Keratinocyte (primary cell): Measurements from ENCODE around the gene VPS8.

Experiments used
- CTCF ChIP-seq, 3 experiments: IDR thresholded peaks in 1 of 3; conservative IDR thresholded peaks in 1 of 3; optimal IDR thresholded peaks in 1 of 3; 2 replicates in 2 of 3; 3 replicates in 1 of 3; pipeline versions ENCODE3 to v1.5.1; 2011; ENCODE audit warnings: low read length in 3 of 3, mild to moderate bottlenecking in 3 of 3, moderate library complexity in 2 of 3, control low read depth in 1 of 3, inconsistent platforms in 1 of 3; ENCODE audit not compliant: insufficient read depth in 2 of 3; ENCODE audit errors: extremely low read depth in 1 of 3
- EZH2 ChIP-seq: IDR thresholded peaks from one replicate; pipeline ENCODE4 v1.6.1; 2012; ENCODE audit warnings: inconsistent platforms, mild to moderate bottlenecking, low read length, moderate library complexity

- no peak for TF ChIP-seq CTCF (optimal IDR thresholded peaks at IDR 0.05 in 1 of 3, IDR thresholded peaks at IDR 0.05 in 1 of 3, conservative IDR thresholded peaks at IDR 0.05 in 1 of 3; ENCODE audit: extremely low read depth in 1 of 3, insufficient read depth in 2 of 3, low read length in 3 of 3)
- no peak for TF ChIP-seq EZH2
Observed at GRCh38 chr3:184924547-184924946, 112.6 kb downstream of the VPS8 start.
